Nephron progenitor cell (in vitro differentiated cells): ENCODE results near the gene PFKM.
A peak's percentile ranks its signal among the peaks of the same experiment; 100 is the strongest.

Source experiments
- DNase-seq: peaks from one replicate; pipeline ENCODE4 v3.0.0; 2021
- H3K27ac Mint-ChIP-seq: 2 replicates; pipeline ENCODE4 v1.8.0; 2021; ENCODE audit warnings: mild to moderate bottlenecking, moderate library complexity, mixed read lengths
- H3K27me3 Mint-ChIP-seq: 2 replicates; pipeline ENCODE4 v1.8.0; 2021; ENCODE audit warnings: mild to moderate bottlenecking, low read depth, mixed read lengths; ENCODE audit not compliant: poor library complexity
- H3K36me3 Mint-ChIP-seq: 2 replicates; pipeline ENCODE4 v1.8.0; 2021; ENCODE audit warnings: low read depth, mixed read lengths
- H3K4me1 Mint-ChIP-seq: 2 replicates; pipeline ENCODE4 v1.8.0; 2021; ENCODE audit warnings: mixed read lengths
- H3K4me3 Mint-ChIP-seq: 2 replicates; pipeline ENCODE4 v1.8.0; 2021; ENCODE audit warnings: mild to moderate bottlenecking, moderate library complexity, mixed read lengths
- H3K9me3 Mint-ChIP-seq: 2 replicates; pipeline ENCODE4 v1.8.0; 2021; ENCODE audit warnings: mild to moderate bottlenecking, moderate library complexity, mixed read lengths
- CTCF ChIP-seq: fragments of 200-600 bp; sonication (generic); IDR thresholded peaks from 2 replicates; pipeline ENCODE4 v1.5.0; 2021; ENCODE audit warnings: antibody characterized with exemption

PFKM gene

DNA sequence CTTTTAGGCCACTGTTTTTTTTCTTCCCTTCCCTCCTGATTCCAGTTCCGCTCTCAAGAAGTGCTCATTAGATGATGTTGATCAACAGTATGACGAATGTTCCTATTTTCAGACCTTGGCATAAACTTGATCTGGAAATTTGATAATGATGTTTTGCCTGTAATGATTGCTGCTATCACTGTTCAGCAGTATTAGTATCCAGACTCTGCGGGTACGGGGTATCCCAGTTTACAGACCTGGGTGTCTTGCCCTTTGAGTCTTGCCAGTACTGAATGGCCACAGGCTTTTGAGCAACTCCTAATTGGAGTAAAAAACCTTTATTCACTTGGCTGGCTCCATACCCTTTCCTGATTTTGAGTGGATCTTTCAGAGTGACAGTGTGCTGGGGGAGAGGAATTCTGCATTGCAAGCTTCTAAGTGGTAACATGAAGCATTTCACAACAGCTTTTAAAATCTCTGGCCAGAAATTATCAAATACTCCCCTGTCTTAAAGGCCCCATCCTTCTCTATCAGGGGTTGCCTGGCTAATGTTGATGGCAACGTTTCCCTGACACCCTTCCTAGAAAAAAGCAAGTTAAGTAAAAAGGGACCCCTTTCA lies 44.1 kb downstream of the PFKM start:
- DNase-seq, result no peak
- TF ChIP-seq CTCF, result no peak
- peaks cover 28% of the 10 kb centered on the region for H3K27me3 Mint-ChIP-seq

DNA sequence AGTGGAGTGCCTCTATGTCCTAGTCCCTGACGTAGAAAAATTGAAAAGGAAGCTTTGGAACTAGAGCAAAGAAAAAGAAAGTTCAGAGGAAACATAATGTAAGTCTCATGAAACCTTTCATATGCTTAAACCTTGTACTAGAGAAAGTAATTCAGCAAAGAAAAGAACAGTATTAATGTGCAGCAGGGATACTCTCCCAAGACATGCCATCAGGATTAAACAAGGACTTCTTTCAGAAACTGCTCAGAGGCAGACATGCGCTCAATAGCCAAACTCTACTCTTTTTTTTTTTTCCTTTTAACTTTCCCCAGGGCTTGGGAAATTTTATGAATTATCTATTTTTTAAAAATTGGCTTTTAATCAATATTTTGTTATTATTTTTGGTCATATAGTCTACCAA lies 45.3 kb downstream of the PFKM start:
- no peak overlapping the region for H3K27ac Mint-ChIP-seq
- no peaks in the 10 kb centered on the region for H3K4me1 Mint-ChIP-seq
- H3K4me3 Mint-ChIP-seq, result no peak overlapping the region
- no peaks in the 10 kb centered on the region for H3K36me3 Mint-ChIP-seq
- no peak for DNase-seq
- peaks cover 28% of the 10 kb centered on the region for H3K27me3 Mint-ChIP-seq
- H3K9me3 Mint-ChIP-seq, result no peaks in the 10 kb centered on the region
- no peak for TF ChIP-seq CTCF

More for the DNA sequence above, 44.1 kb downstream of the PFKM start:
- Mint-ChIP-seq H3K9me3 (no peaks in the 10 kb centered on the region), H3K27ac (no peak overlapping the region), H3K4me3 (no peak overlapping the region), H3K36me3 (no peaks in the 10 kb centered on the region), H3K4me1 (peaks cover under 1% of the 10 kb centered on the region)

DNA sequence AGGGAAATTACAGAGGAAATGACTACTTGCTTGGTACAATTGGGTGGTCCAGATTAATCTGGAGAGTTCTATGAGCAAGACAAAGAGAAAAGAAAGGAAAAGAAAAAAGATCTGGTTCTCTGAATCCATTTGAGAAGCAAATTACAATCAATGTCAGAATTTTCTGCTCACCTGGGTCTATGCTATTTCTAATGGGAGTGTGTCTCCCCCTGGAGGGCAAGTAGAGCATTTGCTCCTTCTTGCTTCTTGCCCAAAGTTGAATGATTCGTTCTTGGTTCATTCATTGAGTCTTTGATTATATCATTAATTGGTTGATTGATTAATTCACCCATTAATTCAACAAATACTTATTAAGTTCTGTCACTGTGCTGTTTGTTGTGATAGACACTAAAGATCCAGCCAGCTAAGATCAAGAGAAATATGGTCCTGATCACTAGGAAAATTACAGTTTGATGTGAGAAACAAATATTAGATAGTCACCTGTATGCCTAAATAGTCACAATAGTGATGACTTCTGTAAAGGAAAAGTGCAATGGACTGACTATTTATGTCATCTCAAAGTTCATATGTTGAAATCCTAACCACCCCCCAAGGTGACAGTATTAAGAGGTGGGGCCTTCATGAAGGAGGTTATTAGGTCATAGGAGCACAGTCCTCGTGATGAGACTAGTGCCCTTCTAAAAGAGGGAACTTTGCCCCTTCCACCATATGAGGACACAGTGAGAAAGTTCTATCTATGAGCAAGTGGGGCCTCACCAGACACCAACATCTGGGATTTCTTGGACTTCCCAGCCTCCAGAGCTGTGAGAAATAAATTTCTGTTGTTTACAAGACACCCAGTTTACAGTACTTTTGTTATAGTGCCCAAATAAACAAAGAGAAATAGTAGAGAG lies 46.2 kb downstream of the PFKM start:
- no peak overlapping the region for H3K27ac Mint-ChIP-seq
- H3K4me3 Mint-ChIP-seq, result no peak overlapping the region
- no peaks in the 10 kb centered on the region for H3K36me3 Mint-ChIP-seq
- peak; percentile 36 for DNase-seq
- peak; percentile 97 for TF ChIP-seq CTCF
- no peaks in the 10 kb centered on the region for H3K9me3 Mint-ChIP-seq
- H3K27me3 Mint-ChIP-seq, result peaks cover 27% of the 10 kb centered on the region
- no peaks in the 10 kb centered on the region for H3K4me1 Mint-ChIP-seq

DNA sequence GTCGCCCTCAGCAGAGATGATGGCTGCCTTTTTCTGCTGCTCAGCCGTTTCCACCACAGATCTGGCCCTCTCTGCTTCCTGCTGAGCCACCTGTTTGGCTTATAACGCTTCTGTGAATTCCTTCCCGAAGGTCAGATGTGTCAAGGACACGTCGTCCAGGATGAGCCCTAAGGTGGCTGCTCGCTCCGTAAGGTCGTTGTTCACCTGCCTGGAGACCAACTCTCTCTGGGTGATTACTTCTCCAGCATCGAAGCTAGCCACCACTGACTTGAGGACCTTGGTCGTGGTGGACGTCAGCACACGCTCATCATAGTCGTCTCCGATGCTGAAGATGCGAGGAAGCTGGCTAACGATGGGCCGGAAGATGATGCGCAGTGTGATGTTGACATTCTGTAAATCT lies 49.8 kb downstream of the PFKM start:
- Mint-ChIP-seq H3K9me3 (no peaks in the 10 kb centered on the region), H3K4me3 (no peak overlapping the region), H3K27ac (no peak overlapping the region), H3K27me3 (peaks cover 7% of the 10 kb centered on the region), H3K4me1 (no peaks in the 10 kb centered on the region), H3K36me3 (no peaks in the 10 kb centered on the region)
- no peak for DNase-seq
- TF ChIP-seq CTCF, result no peak

DNA sequence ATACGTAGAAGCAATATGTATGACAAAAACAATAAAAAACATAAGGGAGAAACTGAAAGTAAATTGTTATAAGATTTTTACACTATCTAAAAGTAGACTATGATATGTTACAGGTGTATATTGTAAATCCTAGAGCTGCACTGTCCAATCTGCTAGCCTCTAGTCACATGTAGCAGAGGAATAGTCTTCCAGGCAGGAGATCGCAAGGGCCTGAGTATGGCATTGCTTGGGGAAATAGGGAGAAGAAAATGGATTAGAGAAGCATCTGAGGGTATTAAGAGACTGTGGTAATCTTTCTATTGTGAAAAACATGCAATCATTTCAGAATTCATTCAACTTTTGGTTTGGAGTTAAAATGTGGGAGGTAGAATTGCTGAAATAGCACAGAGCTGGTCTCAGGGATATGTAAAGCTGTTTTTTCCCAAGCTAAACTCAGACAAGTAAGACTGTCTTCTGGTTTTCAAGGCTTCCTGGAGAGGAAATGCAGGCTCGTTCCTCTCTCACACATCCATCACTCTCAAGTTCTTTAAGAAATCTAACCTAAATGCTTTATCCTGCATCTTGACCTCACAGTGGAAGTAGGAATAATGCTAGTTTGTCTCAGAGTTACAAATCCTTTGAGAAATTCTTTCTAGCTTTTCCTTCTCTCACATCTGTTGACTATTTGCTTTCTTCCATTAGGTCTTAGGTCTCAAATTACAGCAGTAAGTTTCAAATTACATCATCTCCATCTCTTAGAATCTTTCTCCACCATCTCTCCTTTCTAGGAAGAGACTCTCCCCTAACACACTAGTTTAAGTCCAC lies 56.7 kb downstream of the PFKM start:
- TF ChIP-seq CTCF, result no peak
- DNase-seq, result no peak
- Mint-ChIP-seq H3K9me3 (no peaks in the 10 kb centered on the region), H3K27me3 (peaks cover 21% of the 10 kb centered on the region), H3K36me3 (no peaks in the 10 kb centered on the region), H3K27ac (peak overlapping the region; percentile 46), H3K4me1 (peaks cover 49% of the 10 kb centered on the region), H3K4me3 (peak overlapping the region; percentile 53)
